Prostate gland (tissue), 2 donors: ENCODE measurements around the gene PDE7B. TPM values are rescaled to one million over a fixed set of nuclear protein-coding genes. Genes with fewer than 3 reads are reported as not detected.

Experiments used
- DNase-seq: peaks from one replicate; pipeline ENCODE4 v3.0.0-alpha.2; 2019; ENCODE audit warnings: low spot score
- H3K27ac ChIP-seq, 2 donors: fragments of 200-600 bp; sonication (generic); 2 replicates each; pipeline ENCODE4 v1.5.1; 2017 to 2019
- H3K27me3 ChIP-seq: fragments of 200-600 bp; sonication (generic); replicated peaks from 2 replicates; pipeline ENCODE4 v1.5.1; 2019; ENCODE audit not compliant: insufficient read depth
- H3K36me3 ChIP-seq, 2 donors: fragments of 200-600 bp; sonication (generic); 1 replicate in 1 of 2; 2 replicates in 1 of 2; pipeline versions ENCODE4 v1.5.1 to v1.8.1; 2017 to 2019
- H3K4me1 ChIP-seq: fragments of 200-600 bp; sonication (generic); replicated peaks from 2 replicates; pipeline ENCODE4 v1.5.1; 2019
- H3K4me3 ChIP-seq, 2 donors: fragments of 200-600 bp; sonication (generic); 2 replicates each; pipeline ENCODE4 v1.5.1; 2017 to 2019
- H3K9me3 ChIP-seq: fragments of 200-600 bp; sonication (generic); 2 replicates; pipeline ENCODE4 v1.5.1; 2017
- CTCF ChIP-seq, 4 experiments: fragments of 200-600 bp in 2 of 4; fragments of 450-650 bp in 2 of 4; sonication (generic) in 2 of 4; IDR thresholded peaks; 1 replicate in 3 of 4; 2 replicates in 1 of 4; pipeline ENCODE4 v1.5.1; 2016 to 2019; ENCODE audit warnings: antibody characterized with exemption in 4 of 4, mild to moderate bottlenecking in 2 of 4, moderate library complexity in 2 of 4
- POLR2A ChIP-seq: fragments of 450-650 bp; IDR thresholded peaks from one replicate; pipeline ENCODE4 v1.6.1; 2016; ENCODE audit warnings: antibody characterized with exemption, mild to moderate bottlenecking
- POLR2AphosphoS5 ChIP-seq: sonication (generic); formaldehyde crosslinking; IDR thresholded peaks from one replicate; pipeline ENCODE4 v1.6.1; 2017; ENCODE audit warnings: antibody characterized with exemption
- WGBS: methylation state at CpG from one replicate; pipeline ENCODE4 v1.1.5; 2018; 5-methylcytosine and 5-hydroxymethylcytosine counted together
- intact Hi-C: fragments of 100-400 bp; cut with DNase I; formaldehyde crosslinking; loops from one replicate; pipeline ENCODE4 v1.14.2; 2022
- total RNA-seq, 2 donors: library from RNA; depleted of rRNA; stranded (reverse); fragments of >200 nt; gene quantifications; one replicate each; pipeline ENCODE4 v1.1.0, GENCODE V29; 2016

The PDE7B gene
- total RNA-seq, 2 donors from 2014 or later = 4.7 to 6.3 TPM

GRCh38 chr6:135909737-135910387 is 58.4 kb downstream of the PDE7B start:
- no peak overlapping the region for H3K4me3 ChIP-seq
- no peaks in the 10 kb centered on the region for H3K36me3 ChIP-seq
- no peak for TF ChIP-seq POLR2A
- TF ChIP-seq CTCF (IDR thresholded peaks at IDR 0.05) = peak in 3 of 4 experiments; percentile 20 to 47 (median 30)
- no peak for TF ChIP-seq POLR2AphosphoS5
- no peaks in the 10 kb centered on the region for H3K4me1 ChIP-seq
- WGBS = 81% methylated on average over 9 of the region's 9 CpGs
- H3K9me3 ChIP-seq = no peaks in the 10 kb centered on the region
- DNase-seq = peak; percentile 31
- no peak overlapping the region for H3K27ac ChIP-seq
- intact Hi-C loops = no loop called here
- H3K27me3 ChIP-seq = no peaks in the 10 kb centered on the region

DNA sequence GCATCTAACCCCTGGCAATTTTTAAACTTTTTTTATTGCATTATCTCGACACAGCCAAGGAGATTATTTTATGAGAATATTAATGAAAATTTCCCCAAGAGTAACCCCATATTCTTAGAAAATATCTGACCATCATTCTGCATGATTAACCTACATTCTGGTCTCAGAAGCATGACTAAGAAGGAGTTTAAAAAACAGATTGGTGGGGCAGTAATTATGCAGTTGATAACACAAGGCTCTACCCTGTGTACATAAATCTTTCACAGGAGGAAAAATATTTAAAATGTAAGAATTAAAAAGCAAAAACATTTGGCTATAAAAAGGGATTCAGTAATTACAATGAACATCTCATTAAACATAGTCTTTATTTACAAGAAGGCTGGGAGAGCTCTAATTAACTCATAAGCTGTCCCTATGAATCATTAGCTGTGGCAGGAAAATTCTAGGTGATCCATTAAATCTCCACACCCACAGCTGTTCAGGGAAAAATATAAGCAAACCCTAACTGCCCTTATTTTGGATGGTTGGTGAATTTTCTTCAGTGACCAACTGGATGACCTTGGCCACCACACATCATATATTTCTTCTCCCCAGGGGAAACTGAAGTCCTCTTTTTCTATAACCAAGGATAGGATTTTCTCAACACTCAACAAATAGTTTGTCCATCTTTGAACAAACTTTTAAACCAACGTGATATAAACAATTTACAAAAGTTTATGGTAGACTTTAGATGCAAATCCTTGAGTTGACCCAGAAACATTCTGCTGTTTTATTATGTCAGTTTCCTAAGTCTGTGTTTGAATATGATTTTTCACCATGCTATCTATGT is 59.5 kb downstream of the PDE7B start:
- H3K27me3 ChIP-seq = no peaks in the 10 kb centered on the region
- no peak overlapping the region for H3K27ac ChIP-seq
- H3K9me3 ChIP-seq = no peaks in the 10 kb centered on the region
- no peak for TF ChIP-seq POLR2A
- no peak for TF ChIP-seq POLR2AphosphoS5
- TF ChIP-seq CTCF (IDR thresholded peaks at IDR 0.05) = no peak
- no peaks in the 10 kb centered on the region for H3K4me1 ChIP-seq
- WGBS = 70% methylated on average over 2 of the region's 2 CpGs
- H3K4me3 ChIP-seq = no peak overlapping the region
- no peak for DNase-seq
- intact Hi-C loops = no loop called here
- H3K36me3 ChIP-seq = no peaks in the 10 kb centered on the region

DNA sequence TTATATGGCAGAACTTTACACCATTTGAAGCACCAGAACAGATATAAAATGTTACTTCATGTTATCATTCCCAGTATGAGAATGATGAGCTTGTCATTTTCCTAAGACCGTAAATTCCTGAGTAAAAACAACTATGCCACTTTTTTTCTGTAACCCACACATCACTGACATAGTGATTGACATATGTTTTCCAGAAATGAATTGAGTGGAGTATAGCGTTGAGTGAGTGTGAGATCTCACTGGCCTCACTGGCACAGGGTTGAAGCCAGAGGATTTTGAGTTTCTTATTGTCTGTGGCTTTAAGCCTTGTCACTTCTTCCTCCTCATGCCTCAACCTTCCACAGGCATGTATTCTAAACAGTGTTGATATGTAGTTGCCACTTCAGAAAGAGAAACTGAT is 62.3 kb downstream of the PDE7B start:
- no peaks in the 10 kb centered on the region for H3K9me3 ChIP-seq
- no peaks in the 10 kb centered on the region for H3K4me1 ChIP-seq
- no peak for DNase-seq
- H3K36me3 ChIP-seq = no peaks in the 10 kb centered on the region
- TF ChIP-seq POLR2A = no peak
- no peak for TF ChIP-seq CTCF (IDR thresholded peaks at IDR 0.05)
- no peak for TF ChIP-seq POLR2AphosphoS5
- intact Hi-C loops = no loop called here
- H3K27ac ChIP-seq = no peak overlapping the region
- no peaks in the 10 kb centered on the region for H3K27me3 ChIP-seq
- 96% methylated on average over 2 of the region's 2 CpGs for WGBS
- H3K4me3 ChIP-seq = no peak overlapping the region

DNA sequence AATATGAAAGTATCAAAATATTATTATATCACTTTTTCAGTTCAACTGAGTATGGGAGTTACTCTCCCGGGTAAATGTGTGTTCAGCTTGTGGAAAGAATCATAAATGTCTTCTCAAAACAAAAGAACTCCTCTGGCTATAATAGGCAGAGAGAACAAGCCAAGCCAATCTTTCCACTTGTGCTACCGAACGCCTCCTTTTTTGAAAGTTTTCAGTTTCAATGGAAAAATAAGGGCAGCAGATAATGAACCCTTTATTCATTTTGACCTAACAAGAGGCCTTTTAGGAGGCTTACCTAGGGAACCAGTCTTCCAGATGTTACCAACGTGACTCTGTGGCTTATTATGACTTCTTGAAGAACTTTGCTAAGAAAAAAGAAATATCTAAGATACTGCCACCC is 67.5 kb downstream of the PDE7B start:
- Histone ChIP-seq H3K36me3 (no peaks in the 10 kb centered on the region), H3K4me3 (no peak overlapping the region), H3K27me3 (no peaks in the 10 kb centered on the region), H3K9me3 (no peaks in the 10 kb centered on the region), H3K4me1 (peaks cover 5% of the 10 kb centered on the region), H3K27ac (no peak overlapping the region)
- 43% methylated on average over 4 of the region's 4 CpGs for WGBS
- TF ChIP-seq CTCF (IDR thresholded peaks at IDR 0.05) (no peak), POLR2AphosphoS5 (no peak), POLR2A (no peak)
- no peak for DNase-seq
- intact Hi-C loops = no loop called here
